Measurements from ENCODE around the gene TDRD6.
"Not testable (repeated sequence)": the region's sequence is repeated elsewhere in the genome, so short reads cannot be mapped to it uniquely, and the experiment has no call there.

The TDRD6 gene

GRCh38 chr6:46743425-46744158 lies 55.9 kb downstream of the TDRD6 start:
- no peak for DNase-seq (ENCODE audit: low read depth)

- DNase-seq (ENCODE audit: low read depth): not testable (repeated sequence)
Observed at GRCh38 chr6:46744159-46744725, 56.6 kb downstream of the TDRD6 start.

GRCh38 chr6:46745973-46746372 lies 58.3 kb downstream of the TDRD6 start:
- DNase-seq (ENCODE audit: low read depth): no peak

GRCh38 chr6:46746696-46747095 lies 59.0 kb downstream of the TDRD6 start, which contains the start of gene ANKRD66:
Gene ANKRD66, plus strand, starts transcription at chr6:46746933. Its CDS starts 5,016 bp downstream, at chr6:46751949.
- DNase-seq (ENCODE audit: low read depth): no peak

GRCh38 chr6:46748940-46749503 lies 61.3 kb downstream of the TDRD6 start:
- no peak for DNase-seq (ENCODE audit: low read depth)

- DNase-seq (ENCODE audit: low read depth): no peak
Observed at GRCh38 chr6:46749731-46750130, 62.0 kb downstream of the TDRD6 start.

GRCh38 chr6:46751658-46752057 lies 64.0 kb downstream of the TDRD6 start:
- DNase-seq (ENCODE audit: low read depth): no peak

Measured in GM04503 (cell line).